DOHH2 (cell line): ENCODE results near the gene SLC5A9.

Source experiments
- CTCF ChIP-seq: fragments of 200-600 bp; sonication (generic); IDR thresholded peaks from one replicate; pipeline ENCODE4 v1.5.1; 2014; ENCODE audit warnings: antibody characterized with exemption, mild to moderate bottlenecking, low read depth, low read length; ENCODE audit not compliant: poor library complexity, severe bottlenecking
- EZH2phosphoT487 ChIP-seq: fragments of 200-600 bp; sonication (generic); IDR thresholded peaks from 2 replicates; pipeline ENCODE4 v1.6.1; 2017; ENCODE audit warnings: borderline replicate concordance, mild to moderate bottlenecking, antibody characterized with exemption, low read length, moderate library complexity, mixed read lengths

DNA sequence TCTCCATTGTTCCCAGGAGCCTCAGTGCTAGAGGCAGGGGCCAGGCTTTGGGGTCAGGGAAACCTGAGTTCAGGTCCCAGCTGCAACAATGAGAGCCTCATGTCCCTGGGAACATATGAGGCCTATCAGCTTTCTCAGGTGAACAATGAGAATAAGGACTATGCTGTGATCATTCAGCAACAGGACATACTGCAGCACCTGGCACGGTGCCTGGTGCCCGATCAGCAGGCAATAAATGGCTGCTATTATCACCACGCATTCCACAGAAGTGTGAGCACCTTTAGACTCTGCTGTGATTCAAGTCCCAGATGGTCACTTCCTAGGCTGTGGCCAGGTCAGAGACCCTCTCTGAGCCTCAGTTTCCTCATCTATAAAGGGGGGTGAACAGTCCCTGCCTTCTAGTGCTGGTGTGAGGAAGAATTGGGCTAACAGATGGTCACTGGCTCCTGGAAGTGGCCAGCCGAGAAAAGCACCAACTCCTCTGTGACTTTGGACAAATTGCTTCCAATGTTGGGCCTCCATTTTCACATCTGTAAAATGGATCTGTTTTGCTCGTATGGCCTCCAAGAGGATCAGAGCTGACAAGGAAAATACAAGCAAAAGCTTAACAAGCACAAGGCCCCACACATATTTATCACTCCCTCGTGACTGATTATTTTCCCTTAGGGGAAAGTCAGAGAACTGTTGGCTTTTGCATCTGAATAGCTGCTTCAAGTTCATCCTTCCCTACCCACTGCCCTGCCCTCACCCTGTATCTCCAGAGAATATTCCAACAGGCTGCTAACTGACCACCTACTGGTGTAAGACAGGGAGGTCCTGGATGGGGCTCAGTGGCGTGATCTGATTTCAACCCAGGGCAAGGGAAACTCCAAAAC is 1.1 kb downstream of the SLC5A9 start:
- TF ChIP-seq CTCF (no peak), EZH2phosphoT487 (no peak)
